ENCODE results near the gene PIP5K1A.
"Not testable (repeated sequence)": the region's sequence is repeated elsewhere in the genome, so short reads cannot be mapped to it uniquely, and the experiment has no call there.

The PIP5K1A gene

DNA sequence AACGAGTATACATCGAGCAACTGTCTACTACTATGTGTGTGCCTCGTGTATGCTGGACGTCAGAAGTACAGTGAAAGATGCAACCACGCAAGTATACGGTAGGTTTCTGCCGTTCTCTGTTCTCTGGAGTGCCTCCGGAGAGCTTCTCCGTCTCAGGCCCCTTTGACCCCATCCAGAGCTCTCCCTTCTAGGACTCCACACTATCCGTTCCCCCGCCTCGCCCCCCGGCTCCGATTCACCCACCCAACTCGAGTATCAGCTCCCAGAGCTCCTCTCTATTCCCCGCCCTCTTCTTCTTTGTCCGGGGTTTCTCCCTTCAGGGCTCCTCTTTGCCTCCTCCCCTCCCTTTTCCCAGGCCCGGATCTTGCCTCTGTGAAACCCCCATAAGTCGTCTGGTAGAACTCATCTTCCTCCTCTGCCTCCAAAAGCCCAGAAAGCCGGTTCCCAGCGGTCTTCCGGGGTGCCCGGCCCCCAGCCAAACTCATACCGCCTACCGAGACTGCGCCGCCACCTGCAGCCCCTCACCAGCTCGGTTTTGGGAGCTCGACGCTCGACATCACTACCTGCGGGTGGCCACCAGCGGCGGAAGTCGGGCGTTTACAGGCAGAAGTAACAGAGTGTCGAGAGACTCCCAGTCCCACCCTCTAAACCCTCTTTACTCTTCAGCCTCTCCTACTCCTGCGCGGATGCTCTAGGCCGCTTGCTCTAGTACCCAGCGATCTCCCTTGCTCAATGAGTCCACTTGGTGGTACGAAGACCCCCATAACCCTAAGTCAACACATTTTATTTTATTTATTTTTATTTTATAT, 8.5 kb upstream of the PIP5K1A start, which contains the start of gene VPS72:
TSS of gene VPS72 (minus strand) at position 561 of the 809 bp plus-strand sequence. CDS start at position 485, 76 bp downstream.
- in situ Hi-C loops (cut with MboI; ENCODE audit: low sequenced_read_pairs): no loop called here

DNA sequence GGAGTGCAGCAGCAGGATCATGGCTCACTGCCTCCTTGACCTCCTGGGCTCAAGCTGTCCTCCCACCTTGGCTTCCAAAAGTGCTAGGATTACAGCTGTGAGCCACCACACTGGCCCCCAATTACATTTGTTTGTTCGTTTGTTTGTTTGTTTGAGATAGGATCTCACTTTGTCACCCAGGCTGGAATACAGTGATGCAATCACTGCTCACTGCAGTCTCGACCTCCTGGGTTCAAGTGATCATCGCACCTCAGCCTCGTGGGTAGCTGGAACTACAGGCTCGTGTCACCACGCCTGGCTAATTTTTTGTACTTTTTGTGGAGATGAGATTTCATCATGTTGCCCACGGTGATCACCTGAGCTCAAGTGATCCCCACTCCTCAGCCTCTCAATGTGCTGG, 6.3 kb upstream of the PIP5K1A start:
- in situ Hi-C loops (cut with MboI; ENCODE audit: low sequenced_read_pairs): no loop called here

DNA sequence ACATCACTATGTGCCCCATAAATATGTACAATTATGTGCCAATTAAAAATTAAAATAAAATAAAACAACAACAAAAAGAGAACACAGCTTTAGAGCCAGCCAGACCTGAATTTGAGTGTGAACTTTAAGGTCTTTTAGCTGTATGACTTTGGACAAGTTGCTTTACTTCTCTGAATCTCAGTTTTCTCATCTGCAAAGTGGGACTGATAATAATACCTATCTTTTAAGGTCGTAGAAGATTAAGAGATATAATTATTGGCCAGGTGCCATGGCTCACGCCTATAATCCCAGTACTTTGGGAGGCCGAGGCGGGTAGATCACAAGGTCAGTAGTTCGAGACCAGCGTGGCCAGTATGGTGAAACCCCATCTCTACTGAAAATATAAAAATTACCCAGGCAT, 5.0 kb upstream of the PIP5K1A start:
- in situ Hi-C loops (cut with MboI; ENCODE audit: low sequenced_read_pairs): no loop called here

DNA sequence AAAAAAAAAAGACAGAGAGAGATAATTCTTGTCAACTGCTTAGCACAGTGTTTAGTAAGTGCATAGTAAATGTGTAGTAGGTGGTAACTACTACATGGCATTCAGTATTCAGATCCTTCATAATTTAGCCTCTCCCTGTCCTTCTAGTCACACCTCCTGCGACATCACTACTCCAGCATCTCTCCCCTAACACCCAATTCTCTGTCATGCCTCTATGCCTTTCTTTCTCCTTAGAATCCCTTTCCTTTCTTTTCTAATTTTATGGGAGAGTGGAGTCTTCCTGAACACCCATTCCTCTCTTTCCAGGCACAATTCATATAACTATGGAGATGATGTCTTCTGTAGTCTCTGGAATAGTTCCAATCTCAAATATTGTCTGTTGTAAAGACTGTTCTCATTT, 4.5 kb upstream of the PIP5K1A start:
- in situ Hi-C loops (cut with MboI; ENCODE audit: low sequenced_read_pairs): no loop called here

DNA sequence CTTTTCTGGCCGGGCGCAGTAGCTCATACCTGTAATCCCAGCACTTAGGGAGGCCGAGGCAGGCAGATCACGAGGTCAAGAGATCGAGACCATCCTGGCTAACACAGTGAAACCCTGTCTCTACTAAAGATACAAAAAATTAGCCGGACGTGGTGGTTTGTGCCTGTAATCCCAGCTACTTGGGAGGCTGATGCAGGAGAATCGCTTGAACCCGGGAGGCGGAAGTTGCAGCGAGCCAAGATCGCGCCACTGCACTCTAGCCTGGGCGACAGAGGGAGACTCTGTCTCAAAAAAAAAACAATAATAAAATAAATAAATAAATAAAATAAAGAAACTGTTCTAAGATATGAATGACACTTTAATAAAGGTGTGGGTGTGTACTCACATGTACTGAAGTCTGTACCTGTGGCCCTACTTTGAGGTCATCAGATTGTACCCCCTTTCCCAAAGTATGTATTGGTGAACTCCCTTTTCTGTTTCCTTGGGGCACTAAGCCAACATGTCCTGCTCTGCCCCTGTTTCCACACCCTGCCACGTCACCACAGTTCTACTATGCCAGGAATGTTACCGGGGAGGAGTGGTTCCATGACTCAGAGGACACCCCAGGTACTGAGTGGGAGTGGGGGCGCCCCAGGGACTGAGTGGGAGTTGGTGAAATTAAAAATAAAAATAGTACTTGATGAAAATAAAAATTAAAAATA, 3.3 kb upstream of the PIP5K1A start:
- in situ Hi-C loops (cut with MboI; ENCODE audit: low sequenced_read_pairs): not testable (repeated sequence)

DNA sequence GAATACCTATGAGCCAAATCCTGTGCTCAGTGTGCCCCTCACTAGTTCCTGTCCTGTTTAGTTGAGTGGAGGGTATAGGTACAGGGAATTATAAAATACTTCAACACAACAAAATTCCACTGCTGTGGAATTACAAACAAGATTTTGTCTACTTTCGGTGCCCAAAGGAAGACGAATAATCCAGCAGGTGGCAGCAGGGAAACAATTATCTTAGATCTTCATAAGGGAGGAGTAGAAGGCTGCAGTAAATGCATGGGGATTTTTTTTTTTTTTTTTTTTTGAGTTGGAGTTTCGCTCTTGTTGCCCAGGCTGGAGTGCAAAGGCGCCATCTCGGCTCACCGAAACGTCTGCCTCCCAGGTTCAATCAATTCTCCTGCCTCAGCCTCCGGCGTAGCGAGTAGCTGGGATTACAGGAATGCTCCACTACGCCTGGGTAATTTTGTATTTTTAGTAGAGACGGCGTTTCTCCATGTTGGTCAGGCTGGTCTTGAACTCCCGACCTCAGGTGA, 2.0 kb upstream of the PIP5K1A start:
- in situ Hi-C loops (cut with MboI; ENCODE audit: low sequenced_read_pairs): no loop called here

DNA sequence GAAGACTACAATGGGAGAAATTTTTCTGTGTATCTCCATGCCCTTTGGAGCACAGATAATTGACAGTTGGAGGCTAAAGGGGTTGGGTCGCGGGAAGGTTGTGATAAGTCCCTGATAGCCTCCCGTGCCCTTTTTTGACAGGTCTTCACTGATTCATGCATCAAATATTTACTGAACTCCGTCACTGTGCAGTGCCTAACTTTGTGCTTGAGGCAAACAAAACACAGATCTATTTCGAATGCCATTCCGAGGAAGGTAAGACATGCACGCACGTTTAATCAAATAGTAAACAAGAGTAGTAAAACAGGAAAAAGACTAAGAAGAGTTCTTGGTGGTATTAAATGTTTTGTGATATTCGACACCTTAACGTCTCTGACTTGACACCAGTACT, 494 bp upstream of the PIP5K1A start:
- in situ Hi-C loops (cut with MboI; ENCODE audit: low sequenced_read_pairs): no loop called here

DNA sequence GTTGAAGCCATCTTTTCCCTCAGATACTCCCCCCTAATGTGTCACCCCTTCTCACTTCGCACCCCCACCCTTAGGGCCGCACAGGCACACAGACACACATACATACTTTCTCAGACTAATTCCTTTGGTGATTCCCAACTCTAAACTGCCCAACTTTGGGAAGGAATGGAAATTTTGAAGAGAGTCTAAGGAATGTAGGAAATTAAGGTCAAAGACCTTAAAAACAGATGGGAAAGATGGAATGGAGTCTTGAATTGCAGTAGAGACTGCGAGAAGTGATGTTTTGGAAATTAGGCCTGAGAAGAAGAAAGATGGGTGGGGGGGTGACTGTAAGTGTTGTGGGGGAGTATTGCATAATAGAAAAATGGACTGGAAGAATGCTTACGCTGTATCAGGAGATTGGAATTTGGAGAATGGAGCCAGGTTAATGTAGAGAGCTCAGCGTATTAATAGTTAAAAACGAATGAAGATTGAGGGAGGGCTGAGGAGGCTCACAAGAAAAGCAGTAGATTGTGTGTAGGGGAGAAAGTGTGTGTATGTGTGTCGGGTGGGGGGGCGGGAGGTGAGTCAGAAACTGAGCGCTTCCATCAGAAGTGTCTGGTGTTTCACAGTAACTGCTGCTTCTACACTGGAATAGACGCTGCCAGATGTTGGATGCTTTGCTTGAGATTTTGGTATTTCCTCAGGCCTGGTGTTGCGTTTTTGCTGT, 1.7 kb downstream of the PIP5K1A start:
- in situ Hi-C loops (cut with MboI; ENCODE audit: low sequenced_read_pairs): no loop called here

DNA sequence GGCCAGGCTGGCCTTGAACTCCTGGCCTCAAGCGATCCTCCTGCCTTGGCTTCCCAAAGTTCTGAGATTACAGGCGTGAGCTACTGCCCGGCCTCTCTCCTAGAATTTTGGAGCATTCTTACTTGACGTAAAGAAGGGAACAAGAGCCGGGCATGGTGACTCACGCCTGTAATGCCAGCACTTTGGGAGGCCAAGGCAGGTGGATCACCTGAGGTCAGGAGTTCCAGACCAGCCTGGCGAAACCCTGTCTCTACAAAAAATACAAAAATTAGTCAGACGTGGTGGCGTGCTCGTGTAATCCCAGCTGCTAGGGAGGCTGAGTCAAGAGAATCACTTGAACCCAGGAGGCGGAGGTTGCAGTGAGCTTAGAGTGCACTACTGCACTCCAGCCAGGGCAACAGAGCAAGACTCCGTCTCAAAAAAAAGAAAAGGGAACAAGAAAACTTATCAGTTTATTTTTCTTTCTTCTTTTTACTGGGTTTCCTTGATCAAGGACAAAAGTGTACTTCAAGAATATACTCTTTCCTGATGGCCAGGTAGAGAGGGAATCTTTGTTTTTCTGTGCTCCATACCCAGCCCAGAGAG, 7.1 kb downstream of the PIP5K1A start:
- in situ Hi-C loops (cut with MboI; ENCODE audit: low sequenced_read_pairs): not testable (repeated sequence)

DNA sequence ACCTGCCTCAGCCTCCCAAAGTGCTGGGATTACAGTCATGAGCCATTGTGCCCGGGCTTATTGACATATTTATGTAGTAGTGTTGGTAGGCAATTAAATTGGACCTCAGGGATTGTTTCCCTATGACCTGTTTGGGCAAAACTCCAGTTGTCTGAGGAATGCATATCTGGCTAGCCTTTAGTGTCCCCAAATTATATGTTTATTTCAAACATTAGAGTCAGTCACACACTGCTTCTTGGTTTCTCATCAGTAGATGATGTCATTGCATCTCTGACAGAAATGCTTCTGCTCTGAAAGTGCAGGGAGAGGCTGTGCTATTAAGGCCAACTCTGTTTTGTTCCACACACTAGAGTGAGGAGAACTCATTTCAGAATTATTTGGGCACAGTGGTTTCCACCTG, 12.5 kb downstream of the PIP5K1A start:
- in situ Hi-C loops (cut with MboI; ENCODE audit: low sequenced_read_pairs): no loop called here

DNA sequence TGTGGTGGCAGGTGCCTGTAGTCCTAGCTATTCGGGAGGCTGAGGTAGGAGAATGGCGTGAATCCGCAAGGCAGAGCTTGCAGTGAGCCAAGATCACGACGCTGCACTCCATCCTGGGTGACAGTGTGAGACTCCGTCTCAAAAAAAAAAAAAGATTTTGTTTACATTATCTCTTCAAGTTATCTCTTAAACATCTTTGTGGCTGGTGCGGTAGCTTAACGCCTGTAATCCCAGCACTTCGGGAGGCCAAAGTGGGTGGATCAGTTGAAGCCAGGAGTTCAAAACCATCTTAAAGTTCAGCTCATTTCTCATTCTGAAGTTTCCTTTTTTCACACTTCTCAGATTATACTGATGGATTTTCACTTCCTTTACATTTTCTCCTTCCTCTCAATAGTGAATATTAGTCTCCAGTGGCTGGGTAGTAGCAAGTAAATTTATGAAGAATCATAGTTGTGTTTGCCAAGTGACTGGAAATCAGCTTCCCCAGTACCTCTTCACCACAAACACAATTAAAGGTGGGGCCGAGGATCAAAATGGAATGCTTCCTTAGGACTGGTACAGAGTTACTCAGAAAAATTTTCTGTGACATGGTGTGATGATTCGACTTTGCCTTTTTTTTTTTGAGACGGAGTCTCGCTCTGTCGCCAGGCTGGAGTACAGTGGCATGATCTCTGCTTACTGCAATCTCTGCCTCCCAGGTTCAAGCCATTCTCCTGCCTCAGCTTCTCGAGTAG, 13.8 kb downstream of the PIP5K1A start:
- in situ Hi-C loops (cut with MboI; ENCODE audit: low sequenced_read_pairs): no loop called here

DNA sequence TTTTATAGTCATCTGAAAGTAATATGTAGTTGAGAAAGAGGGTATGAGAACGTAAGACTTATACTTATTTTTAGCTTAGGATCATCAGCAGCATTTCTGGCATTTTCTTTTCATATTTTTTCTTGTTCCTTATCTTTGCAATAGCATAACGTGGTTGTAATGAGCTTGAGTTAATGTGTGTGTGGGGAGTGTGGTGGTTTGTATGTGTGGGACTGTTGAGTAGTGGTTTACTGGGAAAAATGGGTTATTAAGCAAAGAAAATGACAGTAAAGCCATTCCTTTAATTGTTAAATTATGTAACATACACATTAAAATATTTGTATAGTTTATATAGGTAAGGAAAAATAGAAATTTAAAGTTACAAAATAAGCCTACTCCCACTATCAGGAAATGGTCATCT, 15.2 kb downstream of the PIP5K1A start:
- in situ Hi-C loops (cut with MboI; ENCODE audit: low sequenced_read_pairs): no loop called here

DNA sequence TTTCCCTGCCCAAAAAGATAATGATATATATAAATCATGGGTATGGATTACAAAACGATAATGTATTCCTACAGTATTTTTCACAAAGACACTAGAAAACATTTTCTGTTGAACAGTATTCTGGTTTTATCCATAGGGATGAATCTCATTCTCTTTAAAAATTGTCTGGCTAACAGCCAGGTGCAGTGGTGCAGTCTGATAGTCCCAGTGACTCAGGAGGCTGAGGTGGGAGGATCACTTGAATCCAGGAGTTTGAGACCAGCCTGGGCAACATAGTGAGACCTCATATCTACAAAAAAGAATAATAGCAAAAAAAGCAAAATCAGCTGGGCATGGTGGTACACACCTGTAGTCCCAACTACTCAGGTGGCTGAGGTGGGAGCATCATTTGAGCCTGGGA, 23.3 kb downstream of the PIP5K1A start:
- in situ Hi-C loops (cut with MboI; ENCODE audit: low sequenced_read_pairs): no loop called here

DNA sequence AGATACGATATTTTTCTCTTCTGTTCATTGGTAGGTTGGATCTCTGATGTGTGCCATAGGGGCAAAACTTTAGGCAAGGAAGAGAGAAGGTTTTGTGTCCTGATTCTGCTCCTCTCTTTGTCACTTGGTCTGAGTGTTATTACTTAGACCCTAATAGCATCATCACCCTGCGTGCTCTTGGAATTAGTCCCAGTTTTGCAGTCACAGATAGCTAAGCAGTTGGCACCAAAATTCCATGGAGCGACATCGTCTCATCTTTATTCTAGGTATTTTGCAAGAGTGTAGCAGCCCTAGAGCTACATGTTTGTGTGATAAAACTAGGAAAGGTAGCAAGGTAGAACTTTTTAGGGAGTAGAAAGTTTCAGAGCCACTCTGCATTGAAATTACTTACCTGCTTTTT, 23.8 kb downstream of the PIP5K1A start:
- in situ Hi-C loops (cut with MboI; ENCODE audit: low sequenced_read_pairs): no loop called here

DNA sequence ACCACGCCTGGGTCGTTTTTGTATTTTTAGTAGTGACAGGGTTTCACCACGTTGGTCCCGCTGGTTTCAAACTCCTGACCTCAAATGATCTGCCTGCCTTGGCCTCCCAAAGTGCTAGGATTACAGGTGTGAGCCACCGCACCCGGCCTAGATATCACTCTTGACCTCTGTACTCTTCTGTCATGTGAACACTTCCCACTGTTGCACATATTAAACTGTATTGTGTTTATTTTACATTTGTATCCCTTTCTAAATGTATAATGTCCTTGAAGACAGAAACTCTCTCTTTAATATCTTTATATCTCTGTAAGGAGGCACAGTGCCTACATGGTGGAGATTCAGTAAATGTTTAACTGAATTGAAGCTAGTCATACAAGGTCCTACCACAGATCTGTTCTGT, 36.9 kb downstream of the PIP5K1A start:
- in situ Hi-C loops (cut with MboI; ENCODE audit: low sequenced_read_pairs): no loop called here

DNA sequence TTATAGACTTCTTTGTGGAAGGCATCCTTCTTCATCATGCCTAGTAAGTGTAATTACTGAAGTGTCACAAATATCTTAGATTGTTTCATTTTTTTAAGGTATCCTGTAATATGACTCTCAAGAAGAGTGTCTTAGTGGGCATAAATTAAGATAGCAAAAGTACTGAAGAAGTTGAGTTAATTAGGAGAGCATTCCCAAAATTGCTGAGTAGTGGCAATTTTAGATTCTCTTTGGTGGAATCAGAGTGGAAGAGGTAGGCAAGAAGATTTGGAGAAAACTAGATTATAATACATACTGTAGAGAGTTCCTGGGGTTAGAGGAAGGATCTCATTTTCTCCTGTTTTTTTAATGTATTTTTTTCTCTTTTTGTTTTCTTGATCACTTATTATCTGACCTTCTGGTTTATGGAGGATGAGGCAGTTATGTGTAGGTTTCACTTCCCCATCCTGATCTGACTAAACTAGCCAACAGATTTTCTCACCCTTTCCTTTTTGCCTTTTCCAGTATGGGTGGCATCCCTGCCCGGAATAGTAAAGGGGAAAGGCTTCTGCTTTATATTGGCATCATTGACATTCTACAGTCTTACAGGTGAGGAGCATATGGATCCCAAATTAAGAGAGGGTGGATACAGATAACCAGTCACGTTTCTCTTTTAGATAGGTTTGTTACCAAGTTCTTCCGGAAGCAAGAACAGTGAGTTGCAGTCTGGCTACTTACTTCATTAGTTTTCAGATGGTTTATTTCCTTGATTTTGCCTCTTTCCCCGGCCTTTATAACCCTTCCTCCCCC, 39.5 kb downstream of the PIP5K1A start:
- in situ Hi-C loops (cut with MboI; ENCODE audit: low sequenced_read_pairs): no loop called here

DNA sequence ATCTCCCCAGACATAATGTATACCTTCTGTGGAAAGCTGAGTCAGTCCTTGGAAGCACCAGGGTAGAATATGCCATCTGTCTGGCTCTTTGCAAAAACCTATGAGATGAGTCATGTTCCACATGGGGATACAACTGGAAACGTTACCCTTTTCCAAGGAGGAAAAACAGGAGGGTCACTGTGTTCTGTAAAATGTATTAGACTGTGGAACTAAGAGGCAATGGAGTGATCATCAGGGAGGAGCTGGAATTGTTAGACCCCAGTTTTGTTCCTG, 40.1 kb downstream of the PIP5K1A start:
- in situ Hi-C loops (cut with MboI; ENCODE audit: low sequenced_read_pairs): no loop called here

DNA sequence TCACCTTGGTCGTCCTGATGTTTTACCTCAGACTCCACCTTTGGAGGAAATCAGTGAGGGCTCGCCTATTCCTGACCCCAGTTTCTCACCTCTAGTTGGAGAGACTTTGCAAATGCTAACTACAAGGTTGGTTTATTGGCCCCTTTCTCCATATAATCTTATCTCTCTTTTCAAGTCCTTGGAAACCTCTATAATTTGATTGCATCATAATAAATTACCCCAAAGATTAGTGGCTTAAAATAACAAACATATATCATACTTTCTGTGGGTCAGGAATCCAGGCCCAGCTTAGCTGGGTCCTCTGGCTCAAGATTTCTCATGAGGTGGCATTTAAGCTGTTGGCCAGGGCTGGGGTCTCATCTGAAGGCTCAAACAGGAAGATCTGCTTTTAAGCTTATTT, 44.1 kb downstream of the PIP5K1A start:
- in situ Hi-C loops (cut with MboI; ENCODE audit: low sequenced_read_pairs): no loop called here

DNA sequence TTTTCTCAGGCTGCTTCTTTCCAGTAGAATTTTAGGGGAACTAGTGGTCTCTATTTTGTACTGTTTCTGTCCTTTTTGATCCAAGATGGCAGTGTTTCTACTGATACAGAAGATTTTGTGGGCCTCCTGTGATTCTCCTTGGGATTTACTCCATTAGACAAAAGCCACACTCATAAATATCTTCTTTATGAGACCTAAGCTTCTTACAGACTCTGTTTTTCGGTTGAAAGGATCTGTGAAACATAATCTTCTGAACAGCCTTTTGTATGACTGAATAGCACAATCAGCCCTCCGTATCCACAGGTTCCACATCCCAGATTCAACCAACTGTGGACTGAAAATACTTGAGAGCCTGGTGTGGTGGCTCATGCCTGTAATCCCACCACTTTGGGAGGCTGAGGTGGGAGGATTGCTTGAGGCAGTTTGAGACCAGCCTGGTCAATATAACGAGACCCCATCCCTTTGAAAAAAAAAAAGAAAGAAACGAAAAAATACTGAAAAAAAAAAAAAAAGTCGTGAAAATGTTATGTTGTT, 45.4 kb downstream of the PIP5K1A start:
- in situ Hi-C loops (cut with MboI; ENCODE audit: low sequenced_read_pairs): no loop called here

DNA sequence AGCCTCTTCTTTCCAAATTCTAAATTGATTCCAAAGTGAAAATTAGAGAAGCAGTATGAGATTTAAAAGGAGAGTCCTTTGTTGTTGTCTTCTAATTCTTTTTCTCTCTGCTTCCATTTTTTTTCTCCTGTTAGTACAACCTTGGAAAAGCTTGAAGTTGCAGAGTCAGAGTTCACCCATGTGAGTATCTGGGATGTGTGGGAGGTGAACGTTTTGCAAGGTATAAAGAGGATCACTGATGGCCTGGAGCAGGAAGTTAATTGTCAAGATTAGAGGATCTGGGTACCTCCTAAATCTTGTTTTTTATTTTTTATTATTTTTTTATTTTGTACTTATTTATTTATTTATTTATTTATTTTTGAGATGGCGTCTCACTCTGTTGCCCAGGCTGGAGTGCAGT, 48.4 kb downstream of the PIP5K1A start:
- in situ Hi-C loops (cut with MboI; ENCODE audit: low sequenced_read_pairs): no loop called here

All from HL-60/S4 treated with retinoic acid at 250 ng/mL for 4 days and 3 days (cell line).